Heart left ventricle (tissue), 16 donors: ENCODE results near the gene TMEM130. TPM values are rescaled to one million over a fixed set of nuclear protein-coding genes. Genes with fewer than 3 reads are reported as not detected.
A peak's percentile ranks its signal among the peaks of the same experiment; 100 is the strongest.

Source experiments
- ATAC-seq, 4 donors: fragments of 200-7000 bp; cut with Tn5 transposase; one replicate each; pipeline ENCODE4 v1.9.1; 2020 to 2022; ENCODE audit warnings: moderate library complexity in 4 of 4, mild to moderate bottlenecking in 3 of 4, moderate number of reproducible peaks in 1 of 4
- DNase-seq, 5 donors: peaks; one replicate each; pipeline ENCODE4 v3.0.0-alpha.2; 2020
- H3K27ac ChIP-seq, 12 donors: fragments of 200-600 bp; sonication (generic) in 4 of 12; one replicate each; pipeline versions ENCODE4 v1.5.0 to v1.8.0; 2016 to 2022; ENCODE audit warnings: mild to moderate bottlenecking in 2 of 12
- H3K27me3 ChIP-seq, 9 donors: fragments of 200-600 bp; sonication (generic) in 2 of 9; one replicate each; pipeline versions ENCODE4 v1.5.1 to v1.8.0; 2016 to 2022; ENCODE audit warnings: mild to moderate bottlenecking in 3 of 9
- H3K36me3 ChIP-seq, 9 donors: fragments of 200-600 bp; sonication (generic) in 2 of 9; one replicate each; pipeline versions ENCODE4 v1.5.0 to v1.8.0; 2018 to 2022; ENCODE audit warnings: mild to moderate bottlenecking in 2 of 9
- H3K4me1 ChIP-seq, 12 donors: fragments of 200-600 bp; sonication (generic) in 4 of 12; one replicate each; pipeline versions ENCODE4 v1.5.0 to v1.8.0; 2016 to 2022; ENCODE audit warnings: mild to moderate bottlenecking in 3 of 12
- H3K4me3 ChIP-seq, 12 donors: fragments of 200-600 bp; sonication (generic) in 4 of 12; one replicate each; pipeline versions ENCODE4 v1.5.0 to v1.8.0; 2017 to 2022; ENCODE audit warnings: mild to moderate bottlenecking in 9 of 12, moderate library complexity in 4 of 12
- H3K9me3 ChIP-seq, 12 donors: fragments of 200-600 bp; sonication (generic) in 4 of 12; one replicate each; pipeline versions ENCODE4 v1.5.0 to v1.8.0; 2016 to 2022; ENCODE audit warnings: mild to moderate bottlenecking in 1 of 12
- CTCF ChIP-seq, 12 donors: fragments of 200-600 bp; sonication (generic) in 4 of 12; IDR thresholded peaks; one replicate each; pipeline versions ENCODE4 v1.5.0 to v1.8.0; 2018 to 2022; ENCODE audit warnings: antibody characterized with exemption in 12 of 12, mild to moderate bottlenecking in 5 of 12
- POLR2A ChIP-seq, 2 donors: fragments of 450-650 bp; IDR thresholded peaks; one replicate each; pipeline ENCODE4 v1.6.1; 2017; ENCODE audit warnings: antibody characterized with exemption in 2 of 2, mild to moderate bottlenecking in 2 of 2, moderate library complexity in 2 of 2
- WGBS, 4 donors: extraction: QIAGEN DNeasy Blood & Tissue Kit in 2 of 4; methylation state at CpG; one replicate each; pipeline versions ENCODE4 v1.1.5 to v1.1.7; 2013 to 2018; 5-methylcytosine and 5-hydroxymethylcytosine counted together
- intact Hi-C, 10 donors: fragments of 100-400 bp; cut with DNase I; formaldehyde crosslinking; loops; one replicate each; pipeline versions ENCODE4 v1.11.1 to v1.14.2; 2022
- long read RNA-seq, 3 donors: library from polyadenylated mRNA; unstranded; transcript quantifications; one replicate each; pipeline ENCODE4 v2.0.0, GENCODE V29; 2020 to 2021
- polyA plus RNA-seq, 2 donors: library from polyadenylated mRNA; stranded (reverse); fragments of 200-250 nt; gene quantifications; one replicate each; pipeline ENCODE4 v1.2.3, GENCODE V29; 2013
- total RNA-seq, 9 donors: library from RNA; depleted of rRNA in 2 of 9; stranded (reverse); fragments of >200 nt in 2 of 9; fragmentation: NEBNext Ultra II Directional in 3 of 9; extraction: Animal tissue kit (Norgen Biotek cat#: 25700) in 3 of 9; gene quantifications; one replicate each; pipeline versions ENCODE4 v1.1.0 to v1.2.4, GENCODE V29; 2016 to 2023
- donor health status: ischemic (EF 13 %, LVEDD 7.1; RV severe dilation, severe dysfunction).
- donor health status: healthy with polysubstance abuse.
- donor health status: DM: no; HTN: yes; CAD: no.
- donor health status: DM: no; HTN: no; CAD: no.
- donor health status: ischemic (EF 25% LVEDD 6.9; RV normal size, moderate dysfunction).
- donor health status: ischemic (EF 25% LVEDD 5.7; RV mildly dilated, moderate dysfunction).
- donor health status: healthy.
- donor health status: DM: yes; HTN: yes; CAD: no.
- donor health status: ischemic (EF 35%, LVEDD 5.7; RV mildly dilated, moderate dysfunction).
- donor health status: nonischemic (EF 11% LVEDD 7.7; RV severe dilation, severe dysfunction).
- donor health status: DM: yes; HTN: yes; CAD: no.
- donor health status: PGD.
- donor health status: ischemic (EF 29% LVEDD 5.4; RV normal size, mild dysfunction).
- donor health status: nonischemic (EF 23%, LVEDD 6.1; RV moderate dilation, normal function).

Gene TMEM130
- total RNA-seq = under 1 TPM in 3 of 9 donors, not detected in 6; 0.13 to 0.77 (median 0.27) TPM
- polyA plus RNA-seq = under 1 TPM in 1 of 2 donors, not detected in 1; 0.11 TPM
- long read RNA-seq, donor 1 = 0 reads
- long read RNA-seq, donor 2 = 0 reads
- long read RNA-seq, donor 3 = 0 reads

DNA sequence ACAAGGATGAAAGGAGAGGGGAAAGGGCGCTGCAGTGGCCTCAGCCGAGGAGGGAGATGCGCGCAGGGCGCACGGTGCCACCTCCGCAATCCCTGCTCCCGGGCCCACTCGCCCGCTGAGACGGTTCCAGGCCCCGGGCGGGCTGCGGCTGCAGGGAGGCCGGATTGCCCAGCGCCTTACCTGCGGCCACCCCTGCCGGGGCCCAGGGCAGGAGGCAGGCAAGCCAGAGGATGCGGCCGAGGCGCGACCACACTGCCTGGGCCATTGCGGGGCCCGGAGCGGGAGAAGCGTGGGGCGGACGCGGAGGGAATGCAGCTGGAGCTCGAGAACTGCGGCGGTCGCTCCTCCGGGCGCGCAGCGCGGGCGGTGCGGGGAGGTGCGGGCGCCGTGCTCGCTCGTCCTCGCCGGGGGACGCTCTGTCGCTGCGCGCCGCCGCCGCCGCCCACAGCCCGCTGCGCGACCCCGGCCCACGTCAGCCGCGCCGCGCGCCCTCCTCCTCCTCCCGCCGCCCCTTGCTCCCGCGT lies at the start of gene TMEM130:
Gene TMEM130 (minus strand): TSS at position 418 of the 524 bp plus-strand sequence. CDS start 153 bp downstream, at position 265.
- Histone ChIP-seq H3K4me1 (peaks cover 0 to 26% (median 5%) of the 10 kb centered on the region in 12 donors), H3K9me3 (no peaks in the 10 kb centered on the region), H3K36me3 (no peaks in the 10 kb centered on the region), H3K4me3 (peak within 1 kb of the TSS in 10 of 12 donors; percentile 31 to 55 (median 44)), H3K27ac (no peak within 1 kb of the TSS), H3K27me3 (peaks cover 0 to 34% (median 21%) of the 10 kb centered on the region in 9 donors)
- intact Hi-C loops = no loop called here
- DNase-seq (no peak), ATAC-seq (no peak)
- TF ChIP-seq POLR2A (IDR thresholded peaks at IDR 0.05) (no peak), CTCF (IDR thresholded peaks at IDR 0.05) (no peak)
- whole genome bisulfite sequencing, 4 donors = 0 to 2% (median 1%) methylated on average over 13 to 69 of the region's 69 CpGs

- Histone ChIP-seq H3K36me3 (peaks cover 0 to 100% (median 99%) of the 10 kb centered on the region in 9 donors), H3K4me1 (peaks cover 0 to 3% (median 0%) of the 10 kb centered on the region in 12 donors), H3K9me3 (no peaks in the 10 kb centered on the region), H3K27me3 (no peaks in the 10 kb centered on the region), H3K27ac (no peak overlapping the region), H3K4me3 (no peak overlapping the region)
- intact Hi-C loops = no loop called here
- DNase-seq (no peak), ATAC-seq (no peak)
- 93 to 95% (median 95%) methylated on average over 10 to 12 of the region's 12 CpGs for WGBS, 4 donors
- no peak for TF ChIP-seq CTCF (IDR thresholded peaks at IDR 0.05)
- TF ChIP-seq POLR2A (IDR thresholded peaks at IDR 0.05) = no peak
Measured at GRCh38 chr7:98917331-98917730, 47.5 kb upstream of the TMEM130 start.

DNA sequence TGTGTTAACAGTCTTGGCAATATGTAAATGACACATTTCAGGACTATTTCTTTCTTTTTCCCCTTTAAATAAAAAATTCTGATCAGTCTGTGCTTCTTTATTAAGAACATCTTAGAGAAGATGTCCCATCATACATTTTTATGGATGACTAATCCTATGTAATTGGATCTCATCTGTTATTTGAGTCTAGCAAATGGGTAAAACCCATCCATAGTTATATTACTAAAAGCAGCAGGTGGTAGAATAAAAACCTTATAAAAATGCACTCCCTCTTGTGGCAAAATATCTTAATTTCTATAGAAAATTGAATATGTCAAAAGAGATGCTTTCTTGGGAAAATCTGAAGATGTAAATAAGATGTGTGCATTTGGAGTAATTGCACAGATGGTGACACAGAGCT lies 43.8 kb upstream of the TMEM130 start:
- no peak for TF ChIP-seq CTCF (IDR thresholded peaks at IDR 0.05)
- TF ChIP-seq POLR2A (IDR thresholded peaks at IDR 0.05) = no peak
- Histone ChIP-seq H3K4me1 (peaks cover 0 to 14% (median 0%) of the 10 kb centered on the region in 12 donors), H3K36me3 (peaks cover 0 to 100% (median 97%) of the 10 kb centered on the region in 9 donors), H3K27ac (no peak overlapping the region), H3K27me3 (no peaks in the 10 kb centered on the region), H3K9me3 (no peaks in the 10 kb centered on the region), H3K4me3 (no peak overlapping the region)
- intact Hi-C loops = no loop called here
- no peak for DNase-seq
- ATAC-seq = no peak

GRCh38 chr7:98913026-98913425 lies 43.2 kb upstream of the TMEM130 start:
- Histone ChIP-seq H3K27me3 (no peaks in the 10 kb centered on the region), H3K27ac (no peak overlapping the region), H3K9me3 (no peaks in the 10 kb centered on the region), H3K4me1 (peaks cover 0 to 14% (median 0%) of the 10 kb centered on the region in 12 donors), H3K36me3 (peaks cover 0 to 100% (median 97%) of the 10 kb centered on the region in 9 donors), H3K4me3 (no peak overlapping the region)
- TF ChIP-seq POLR2A (IDR thresholded peaks at IDR 0.05) = no peak
- no peak for TF ChIP-seq CTCF (IDR thresholded peaks at IDR 0.05)
- DNase-seq (no peak), ATAC-seq (no peak)
- WGBS, 4 donors = 89 to 94% (median 90%) methylated on average over 8 of the region's 8 CpGs
- intact Hi-C loops = no loop called here
